ENCODE data around the gene MRPS5. TPM values are rescaled to one million over a fixed set of nuclear protein-coding genes. Genes with fewer than 3 reads are reported as not detected.

MRPS5 gene
- total RNA-seq, 1 donor from 2014 or later: 54.0 TPM

Other genes starting within 250 kb of the MRPS5 start
- gene MAL, start 96.1 kb downstream of the MRPS5 start, total RNA-seq: 2.9 TPM
- 25.4 TPM for gene ZNF514, start 38.0 kb upstream of the MRPS5 start, total RNA-seq
- gene ZNF2, start 44.0 kb upstream of the MRPS5 start, total RNA-seq: 4.9 TPM
- gene ZNF892, start 85.7 kb upstream of the MRPS5 start, total RNA-seq: 7.8 TPM
- gene PROM2, start 152.6 kb upstream of the MRPS5 start, total RNA-seq: 202 TPM
- gene KCNIP3, start 175.5 kb upstream of the MRPS5 start, total RNA-seq: 24.3 TPM

Data from mucosa of gallbladder (tissue), 1 donor.